Liver (tissue), 3 donors: ENCODE data around the gene DPYD.

ENCODE experiments used
- ATF3 ChIP-seq: IDR thresholded peaks from 2 replicates; pipeline ENCODE4 v1.6.1; 2016; ENCODE audit warnings: antibody characterized with exemption
- CTCF ChIP-seq: fragments of 150-350 bp; IDR thresholded peaks from 2 replicates; pipeline ENCODE4 v1.5.1; 2017; ENCODE audit warnings: improper control_type of control experiment, low read depth, low read length; ENCODE audit not compliant: missing input control
- FOXA1 ChIP-seq: IDR thresholded peaks from 2 replicates; pipeline ENCODE4 v1.6.1; 2016; ENCODE audit warnings: antibody characterized with exemption
- RAD21 ChIP-seq, 2 donors: IDR thresholded peaks; 2 replicates each; pipeline ENCODE4 v1.6.1; 2016; ENCODE audit warnings: antibody characterized with exemption in 2 of 2, mild to moderate bottlenecking in 2 of 2
- REST ChIP-seq: IDR thresholded peaks from 2 replicates; pipeline ENCODE4 v1.6.1; 2016; ENCODE audit warnings: antibody characterized with exemption, mild to moderate bottlenecking
- SP1 ChIP-seq: IDR thresholded peaks from 2 replicates; pipeline ENCODE4 v1.6.1; 2018; ENCODE audit warnings: antibody characterized with exemption, mild to moderate bottlenecking
- YY1 ChIP-seq: IDR thresholded peaks from 2 replicates; pipeline ENCODE4 v1.6.1; 2016; ENCODE audit warnings: antibody characterized with exemption, mild to moderate bottlenecking
- ZBTB33 ChIP-seq: IDR thresholded peaks from 2 replicates; pipeline ENCODE4 v1.6.1; 2016; ENCODE audit warnings: antibody characterized with exemption
- donor health status: healthy.
- donor health status: healthy.

- no peak for TF ChIP-seq ZBTB33
- no peak for TF ChIP-seq ATF3
- TF ChIP-seq CTCF = no peak
- no peak for TF ChIP-seq RAD21 (IDR thresholded peaks at IDR 0.05)
- TF ChIP-seq FOXA1 = no peak
- no peak for TF ChIP-seq REST
- no peak for TF ChIP-seq YY1
- TF ChIP-seq SP1 = no peak
Observed at GRCh38 chr1:97112442-97112841, 808.4 kb downstream of the DPYD start.
